Measurements from ENCODE around the gene CHAMP1. TPM values are rescaled to one million over a fixed set of nuclear protein-coding genes. Genes with fewer than 3 reads are reported as not detected.

CHAMP1 gene
- polyA plus RNA-seq, 5 donors, result 22.9 to 34.8 (median 24.2) TPM

- DNase-seq, result no peak
Observed at GRCh38 chr13:114296902-114297301, 17.4 kb upstream of the CHAMP1 start.

DNA sequence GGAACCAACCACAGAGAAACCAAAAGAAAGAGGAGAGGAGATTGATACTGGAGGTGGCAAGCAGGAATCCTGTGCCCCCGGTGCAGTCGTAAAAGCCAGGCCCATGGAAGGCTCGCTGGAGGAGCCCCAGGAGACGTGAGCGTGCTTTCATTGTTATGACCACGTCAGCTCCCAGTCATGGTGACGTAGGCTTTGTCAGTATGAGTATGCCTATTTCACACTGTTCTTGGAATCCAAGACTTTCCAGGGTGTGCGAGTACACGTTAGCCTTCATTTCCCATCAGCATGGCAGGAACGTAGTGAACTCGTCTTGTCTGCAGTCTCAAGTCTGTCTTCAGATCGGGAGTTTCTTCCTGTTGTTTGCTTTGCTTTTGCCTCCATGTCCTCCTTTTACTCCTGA lies 15.4 kb upstream of the CHAMP1 start:
- DNase-seq, result no peak

DNA sequence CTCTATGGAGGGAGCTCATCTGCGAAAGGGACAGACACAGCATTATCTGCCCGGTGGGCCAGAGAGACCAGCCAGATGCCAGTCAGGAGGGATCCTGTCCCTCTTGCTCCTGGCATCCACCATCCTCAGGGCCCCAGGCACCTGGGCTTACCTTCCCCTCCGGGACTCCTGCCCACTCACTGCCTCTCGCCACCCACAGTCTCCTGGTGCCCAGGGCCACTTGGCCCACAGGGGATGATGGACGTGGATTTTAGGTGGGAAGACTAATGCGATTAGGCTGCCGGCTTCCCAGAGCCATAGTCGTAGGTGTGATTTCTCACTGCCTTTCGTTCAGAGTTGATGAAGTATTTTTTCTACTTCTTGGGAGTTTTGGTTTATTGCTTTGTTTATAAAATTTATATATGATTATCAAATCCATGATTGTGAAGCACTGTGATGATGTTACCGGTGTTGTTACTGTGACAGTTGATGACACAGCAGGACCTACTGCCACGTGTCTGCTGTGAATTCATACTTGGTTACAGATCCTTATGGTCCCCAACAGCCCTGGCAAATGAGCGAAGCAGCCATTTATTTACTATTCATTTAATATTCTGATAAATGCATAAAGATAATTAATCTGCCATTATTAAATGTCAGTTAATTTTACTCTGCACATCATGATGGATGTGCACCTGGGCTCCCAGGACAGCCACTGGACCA lies 14.5 kb upstream of the CHAMP1 start:
- DNase-seq, result no peak

GRCh38 chr13:114303700-114304327 lies 10.5 kb upstream of the CHAMP1 start:
- no peak for DNase-seq

DNA sequence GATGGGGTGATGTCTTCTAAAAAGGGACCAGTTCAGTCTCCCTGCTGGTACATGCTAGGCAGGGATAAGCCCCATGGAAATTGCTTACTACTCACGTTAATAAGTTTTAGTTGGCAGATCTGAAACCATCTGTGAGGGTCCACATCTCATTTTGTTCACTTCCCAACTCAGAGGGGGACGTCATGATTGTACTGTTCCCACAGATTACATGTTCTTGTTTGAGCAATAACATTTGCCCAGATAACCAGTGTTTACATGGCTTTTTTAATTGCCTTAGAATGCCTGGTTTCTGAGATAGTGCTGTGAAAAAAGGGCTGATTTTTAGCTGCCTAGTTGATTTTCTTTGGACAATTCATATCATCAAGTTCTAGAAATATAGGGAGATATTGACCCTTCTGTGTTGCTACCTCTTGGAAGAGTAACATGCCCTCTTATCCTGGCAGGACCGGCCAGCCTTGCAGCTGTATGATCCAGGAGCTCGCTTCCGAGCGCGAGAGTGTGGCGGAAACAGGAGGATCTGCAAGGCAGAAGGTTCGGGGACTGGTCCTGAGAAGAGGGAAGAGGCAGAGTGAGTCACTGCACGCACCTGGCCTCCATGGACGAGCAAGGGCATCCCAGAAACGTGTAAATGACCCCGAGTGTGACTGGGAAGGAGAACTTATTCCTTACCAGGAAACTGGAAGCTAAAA lies 9.8 kb upstream of the CHAMP1 start:
- no peak for DNase-seq

DNA sequence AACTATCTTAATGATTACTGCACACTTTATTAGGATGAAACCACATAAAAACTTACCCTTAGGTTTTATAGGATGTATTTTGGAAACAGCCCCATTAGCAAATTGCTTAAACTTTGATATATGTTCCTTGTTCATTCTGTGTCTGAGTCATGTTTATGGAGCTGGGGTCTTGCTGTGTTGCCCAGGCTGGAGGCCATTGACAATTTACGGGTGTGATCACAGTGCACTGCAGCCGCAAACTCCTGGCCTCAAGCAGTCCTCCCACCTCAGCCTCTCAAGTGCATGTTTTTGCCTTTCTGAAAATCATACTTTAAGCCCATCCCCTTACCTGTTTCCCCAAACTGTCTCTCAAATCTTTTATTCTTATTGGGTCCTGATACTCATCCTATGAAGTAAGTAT lies 5.2 kb upstream of the CHAMP1 start:
- no peak for DNase-seq

- no peak for DNase-seq
Observed at GRCh38 chr13:114309806-114310410, 4.4 kb upstream of the CHAMP1 start.

GRCh38 chr13:114310956-114311355 lies 3.3 kb upstream of the CHAMP1 start:
- DNase-seq, result no peak

GRCh38 chr13:114311387-114311786 lies 2.9 kb upstream of the CHAMP1 start:
- no peak for DNase-seq

GRCh38 chr13:114311908-114312307 lies 2.4 kb upstream of the CHAMP1 start:
- DNase-seq, result no peak

DNA sequence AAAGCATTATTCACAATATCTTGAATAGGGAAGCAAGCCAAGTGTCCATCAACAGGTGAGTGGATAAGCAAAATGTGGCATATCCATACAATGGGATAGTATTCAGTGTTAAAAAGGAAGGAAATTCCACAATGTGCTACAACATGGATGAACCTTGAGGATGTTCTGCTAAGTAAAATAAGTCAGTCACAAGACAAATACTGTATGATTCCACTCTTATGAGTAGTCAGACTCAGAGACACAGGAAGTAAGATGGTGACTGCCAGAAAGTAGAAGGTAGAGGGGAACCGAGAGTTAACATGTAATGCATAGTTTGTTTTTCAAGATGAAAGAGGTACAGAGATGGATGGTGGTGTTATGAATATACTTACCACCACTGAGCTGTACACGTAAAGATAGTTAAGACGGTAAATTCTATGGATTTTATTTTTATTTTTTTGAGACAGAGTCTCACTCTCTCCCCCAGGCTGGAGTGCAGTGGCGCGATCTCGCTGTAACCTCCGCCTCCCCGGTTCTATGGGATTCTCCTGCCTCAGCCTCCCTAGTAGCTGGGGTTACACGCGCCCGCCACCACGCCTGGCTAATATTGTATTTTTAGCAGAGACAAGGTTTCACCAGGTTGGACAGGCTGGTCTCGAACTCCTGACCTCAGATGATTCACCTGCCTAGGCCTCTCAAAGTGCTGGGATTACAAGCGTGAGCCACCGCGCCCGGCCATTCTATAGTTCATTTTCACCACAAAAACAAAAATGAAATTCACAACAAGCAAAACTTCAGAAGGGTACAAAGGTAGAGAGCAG lies 1.0 kb upstream of the CHAMP1 start:
- DNase-seq, result no peak

DNA sequence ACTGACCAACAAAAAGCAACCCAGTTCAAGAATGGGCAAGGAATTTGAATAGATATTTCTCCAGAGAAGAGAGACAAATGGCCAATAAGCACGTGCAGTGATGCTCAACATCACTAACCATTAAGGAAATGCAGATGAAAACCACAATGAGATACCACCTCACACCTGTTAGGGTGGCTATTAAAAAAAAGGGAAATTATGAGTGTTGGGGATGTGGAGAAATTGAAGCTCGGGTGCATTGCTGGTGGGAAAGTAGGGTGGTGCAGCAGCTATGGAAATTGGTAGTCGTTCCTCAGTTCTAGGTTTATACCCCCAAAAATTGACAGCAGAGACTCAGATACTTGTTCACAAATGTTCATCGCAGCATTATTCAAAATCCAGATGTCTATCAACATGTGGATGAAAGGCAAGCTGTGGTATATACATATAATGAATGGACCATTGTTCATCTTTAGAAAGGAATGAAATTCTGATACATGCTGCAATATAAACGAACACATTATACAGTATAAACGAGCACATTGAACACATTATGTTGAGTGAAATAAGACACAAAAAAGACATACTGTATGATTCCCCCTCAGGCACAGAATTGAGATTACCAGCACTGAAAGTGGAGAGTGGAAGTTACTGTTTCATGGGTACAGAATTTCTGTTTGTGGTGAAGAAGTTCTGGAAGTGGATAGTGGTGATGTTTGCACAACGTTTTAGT lies 927 bp downstream of the CHAMP1 start:
- no peak for DNase-seq

- DNase-seq, result no peak
Observed at GRCh38 chr13:114318624-114319023, 4.3 kb downstream of the CHAMP1 start.

DNA sequence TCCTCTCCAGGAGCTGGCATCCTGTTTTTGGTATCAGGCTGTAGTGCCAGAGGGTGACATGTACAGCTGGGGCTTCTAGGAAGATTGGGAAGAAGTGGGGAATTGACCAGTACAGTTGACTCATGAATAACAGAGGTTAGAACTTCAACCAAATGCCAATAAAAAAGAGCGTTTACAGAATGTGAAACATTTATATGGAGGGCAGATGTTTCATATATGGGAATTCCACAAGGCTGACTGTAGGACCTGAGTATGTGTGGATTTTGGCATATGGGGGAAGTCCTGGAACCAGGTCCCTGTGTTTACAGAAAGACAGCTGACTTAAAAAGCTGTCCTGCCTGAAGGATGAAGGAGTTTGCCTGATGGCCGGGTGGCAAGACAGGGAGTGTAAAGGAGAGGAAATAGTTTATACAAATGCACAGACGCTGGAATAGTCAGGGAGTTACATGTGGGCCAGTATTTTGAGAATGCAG lies 5.2 kb downstream of the CHAMP1 start:
- DNase-seq, result no peak

DNA sequence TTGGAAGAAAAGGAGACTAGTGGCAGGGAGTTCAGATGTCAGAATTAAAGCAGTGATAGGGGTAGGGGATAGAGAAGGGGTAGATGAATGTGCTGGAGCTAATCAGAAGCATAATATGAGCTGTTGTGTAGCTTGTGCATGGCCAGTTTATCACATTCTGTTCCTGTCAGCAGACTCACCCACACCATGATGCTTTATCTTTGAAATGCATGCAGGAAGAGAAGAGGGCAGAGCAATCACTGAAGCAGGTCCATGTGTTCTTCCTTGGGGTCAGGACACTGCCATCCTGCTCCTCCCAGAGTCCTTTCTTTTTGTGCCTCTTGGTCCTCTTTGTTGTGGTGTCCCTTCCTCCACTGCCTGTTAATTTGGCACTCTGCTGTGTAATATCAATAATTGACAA lies 5.8 kb downstream of the CHAMP1 start:
- DNase-seq, result no peak

DNA sequence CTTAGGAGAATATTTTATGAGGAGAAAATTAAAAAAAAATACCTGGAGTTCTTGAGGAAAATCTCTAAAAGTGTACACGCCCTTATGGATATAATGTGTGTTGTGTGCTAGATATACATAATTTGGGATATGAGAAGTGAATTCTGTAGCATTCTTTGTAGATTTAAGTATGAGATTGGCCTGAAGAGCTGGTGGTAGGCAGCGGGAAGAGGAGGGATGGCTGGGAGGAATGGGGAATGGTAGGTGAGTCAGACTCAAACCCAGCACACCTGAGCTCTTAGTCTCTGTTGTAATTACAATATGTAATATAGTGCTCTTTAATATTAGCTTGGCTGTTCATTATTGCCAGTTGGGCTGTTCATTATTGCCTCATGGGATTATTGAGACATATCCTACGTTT lies 7.0 kb downstream of the CHAMP1 start:
- DNase-seq, result no peak

DNA sequence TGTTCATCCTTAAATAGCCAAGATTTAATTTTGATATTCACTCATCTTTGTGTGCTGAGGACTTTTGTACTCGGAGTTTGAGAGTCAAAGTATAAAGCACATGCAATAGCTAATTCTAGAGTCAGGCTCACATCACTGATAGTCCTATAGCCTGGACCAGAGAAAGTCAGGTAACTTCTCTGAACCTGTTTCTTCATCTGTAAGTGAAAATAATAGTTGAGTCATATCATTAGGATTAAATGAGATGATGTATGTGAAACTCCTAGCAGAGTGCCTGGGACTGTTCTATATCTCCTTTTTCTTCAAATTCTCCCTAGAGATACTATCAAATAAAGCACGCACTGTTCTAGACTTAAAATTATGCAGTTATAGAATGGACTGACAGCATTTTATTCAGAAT lies 9.0 kb downstream of the CHAMP1 start:
- no peak for DNase-seq

DNA sequence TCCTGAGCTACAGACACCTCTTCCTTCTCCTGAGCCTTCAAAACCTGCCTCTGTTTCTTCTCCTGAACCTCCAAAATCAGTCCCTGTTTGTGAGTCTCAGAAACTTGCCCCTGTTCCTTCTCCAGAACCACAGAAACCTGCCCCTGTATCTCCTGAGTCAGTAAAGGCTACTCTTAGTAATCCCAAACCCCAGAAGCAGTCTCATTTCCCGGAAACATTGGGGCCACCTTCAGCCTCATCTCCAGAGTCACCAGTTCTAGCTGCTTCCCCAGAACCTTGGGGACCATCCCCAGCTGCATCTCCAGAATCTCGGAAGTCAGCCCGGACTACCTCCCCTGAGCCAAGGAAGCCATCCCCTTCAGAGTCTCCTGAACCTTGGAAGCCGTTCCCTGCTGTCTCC lies 10.0 kb downstream of the CHAMP1 start:
- no peak for DNase-seq

DNA sequence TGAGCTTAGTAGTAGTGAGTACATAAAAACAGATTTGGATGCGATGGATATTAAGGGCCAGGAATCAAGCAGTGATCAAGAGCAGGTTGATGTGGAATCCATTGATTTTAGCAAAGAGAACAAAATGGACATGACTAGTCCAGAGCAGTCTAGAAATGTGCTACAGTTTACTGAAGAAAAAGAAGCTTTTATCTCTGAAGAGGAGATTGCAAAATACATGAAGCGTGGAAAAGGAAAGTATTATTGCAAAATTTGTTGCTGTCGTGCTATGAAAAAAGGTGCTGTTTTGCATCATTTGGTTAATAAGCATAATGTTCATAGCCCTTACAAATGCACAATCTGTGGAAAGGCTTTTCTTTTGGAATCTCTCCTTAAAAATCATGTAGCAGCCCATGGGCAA lies 11.4 kb downstream of the CHAMP1 start:
- no peak for DNase-seq

- DNase-seq, result no peak
Observed at GRCh38 chr13:114328034-114328433, 13.7 kb downstream of the CHAMP1 start.

- no peak for DNase-seq
Observed at GRCh38 chr13:114328595-114328994, 14.3 kb downstream of the CHAMP1 start.
